ENCODE data around the gene SMARCB1.

DNA sequence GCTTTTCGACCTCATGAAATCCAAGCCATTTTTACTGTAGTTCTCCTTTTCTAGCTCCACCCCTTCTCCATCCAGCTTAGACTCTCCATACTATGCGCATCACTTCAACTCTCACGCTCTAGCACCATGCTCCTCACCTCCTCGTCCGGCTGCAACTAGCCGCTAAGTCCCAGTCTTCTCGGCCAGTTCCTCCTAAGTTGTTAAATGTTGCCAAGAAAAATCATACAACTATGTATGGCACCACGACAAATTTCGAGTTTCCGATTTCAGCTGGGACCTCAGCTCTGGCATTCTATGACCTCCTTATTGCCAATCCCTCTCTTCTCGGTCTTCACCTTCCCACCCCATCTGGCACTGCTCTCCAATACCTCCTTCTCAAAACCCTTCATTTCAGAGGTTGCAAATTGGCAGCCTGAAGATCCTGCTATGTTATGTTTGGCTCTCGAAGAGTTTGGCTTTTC lies 36.9 kb upstream of the SMARCB1 start:
- TF ChIP-seq, protein P1, sequence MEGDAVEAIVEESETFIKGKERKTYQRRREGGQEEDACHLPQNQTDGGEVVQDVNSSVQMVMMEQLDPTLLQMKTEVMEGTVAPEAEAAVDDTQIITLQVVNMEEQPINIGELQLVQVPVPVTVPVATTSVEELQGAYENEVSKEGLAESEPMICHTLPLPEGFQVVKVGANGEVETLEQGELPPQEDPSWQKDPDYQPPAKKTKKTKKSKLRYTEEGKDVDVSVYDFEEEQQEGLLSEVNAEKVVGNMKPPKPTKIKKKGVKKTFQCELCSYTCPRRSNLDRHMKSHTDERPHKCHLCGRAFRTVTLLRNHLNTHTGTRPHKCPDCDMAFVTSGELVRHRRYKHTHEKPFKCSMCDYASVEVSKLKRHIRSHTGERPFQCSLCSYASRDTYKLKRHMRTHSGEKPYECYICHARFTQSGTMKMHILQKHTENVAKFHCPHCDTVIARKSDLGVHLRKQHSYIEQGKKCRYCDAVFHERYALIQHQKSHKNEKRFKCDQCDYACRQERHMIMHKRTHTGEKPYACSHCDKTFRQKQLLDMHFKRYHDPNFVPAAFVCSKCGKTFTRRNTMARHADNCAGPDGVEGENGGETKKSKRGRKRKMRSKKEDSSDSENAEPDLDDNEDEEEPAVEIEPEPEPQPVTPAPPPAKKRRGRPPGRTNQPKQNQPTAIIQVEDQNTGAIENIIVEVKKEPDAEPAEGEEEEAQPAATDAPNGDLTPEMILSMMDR (conservative IDR thresholded peaks at IDR 0.05; ENCODE audit: low read depth, low read length): no peak
- TF ChIP-seq POLR2A (IDR thresholded peaks at IDR 0.05; ENCODE audit: low read depth, low read length) (no peak), SMC3 (IDR thresholded peaks at IDR 0.05; ENCODE audit: low read depth, low read length) (no peak), RFX5 (IDR thresholded peaks at IDR 0.05; ENCODE audit: low read depth, low read length) (no peak), CEBPB (IDR thresholded peaks at IDR 0.05; ENCODE audit: low read depth, low read length) (no peak), MAZ (IDR thresholded peaks at IDR 0.05; ENCODE audit: borderline replicate concordance, low read depth, low read length) (no peak), RAD21 (IDR thresholded peaks at IDR 0.05; ENCODE audit: low read length) (no peak), BHLHE40 (IDR thresholded peaks at IDR 0.05; ENCODE audit: low read depth, low read length) (no peak), NFE2L2 (IDR thresholded peaks at IDR 0.05; ENCODE audit: low read depth, low read length) (no peak), MAFK (IDR thresholded peaks at IDR 0.05; ENCODE audit: low read depth, low read length) (no peak)
- TF ChIP-seq, protein P2, sequence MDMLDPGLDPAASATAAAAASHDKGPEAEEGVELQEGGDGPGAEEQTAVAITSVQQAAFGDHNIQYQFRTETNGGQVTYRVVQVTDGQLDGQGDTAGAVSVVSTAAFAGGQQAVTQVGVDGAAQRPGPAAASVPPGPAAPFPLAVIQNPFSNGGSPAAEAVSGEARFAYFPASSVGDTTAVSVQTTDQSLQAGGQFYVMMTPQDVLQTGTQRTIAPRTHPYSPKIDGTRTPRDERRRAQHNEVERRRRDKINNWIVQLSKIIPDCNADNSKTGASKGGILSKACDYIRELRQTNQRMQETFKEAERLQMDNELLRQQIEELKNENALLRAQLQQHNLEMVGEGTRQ (IDR thresholded peaks at IDR 0.05; ENCODE audit: low read depth, low read length): no peak
- TF ChIP-seq, protein P3, sequence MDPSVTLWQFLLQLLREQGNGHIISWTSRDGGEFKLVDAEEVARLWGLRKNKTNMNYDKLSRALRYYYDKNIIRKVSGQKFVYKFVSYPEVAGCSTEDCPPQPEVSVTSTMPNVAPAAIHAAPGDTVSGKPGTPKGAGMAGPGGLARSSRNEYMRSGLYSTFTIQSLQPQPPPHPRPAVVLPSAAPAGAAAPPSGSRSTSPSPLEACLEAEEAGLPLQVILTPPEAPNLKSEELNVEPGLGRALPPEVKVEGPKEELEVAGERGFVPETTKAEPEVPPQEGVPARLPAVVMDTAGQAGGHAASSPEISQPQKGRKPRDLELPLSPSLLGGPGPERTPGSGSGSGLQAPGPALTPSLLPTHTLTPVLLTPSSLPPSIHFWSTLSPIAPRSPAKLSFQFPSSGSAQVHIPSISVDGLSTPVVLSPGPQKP (IDR thresholded peaks at IDR 0.05; ENCODE audit: borderline replicate concordance, low read depth, low read length): no peak
